Endothelial cell (in vitro differentiated cells): Measurements from ENCODE around the gene SMURF1. TPM values are rescaled to one million over a fixed set of nuclear protein-coding genes. Genes with fewer than 3 reads are reported as not detected.
"Not testable (repeated sequence)": the region's sequence is repeated elsewhere in the genome, so short reads cannot be mapped to it uniquely, and the experiment has no call there.

Experiments
- DNase-seq: peaks from one replicate; pipeline ENCODE4 v3.0.0; 2021; ENCODE audit warnings: low spot score
- H3K27ac Mint-ChIP-seq: one replicate; pipeline ENCODE4 v1.8.0; 2021; ENCODE audit warnings: mixed read lengths, inconsistent platforms; ENCODE audit not compliant: unreplicated experiment
- H3K27me3 Mint-ChIP-seq: one replicate; pipeline ENCODE4 v1.8.0; 2021; ENCODE audit warnings: mild to moderate bottlenecking, moderate library complexity, mixed read lengths, inconsistent platforms; ENCODE audit not compliant: unreplicated experiment
- H3K36me3 Mint-ChIP-seq: one replicate; pipeline ENCODE4 v1.8.0; 2021; ENCODE audit warnings: mild to moderate bottlenecking, low read depth, mixed read lengths, inconsistent platforms; ENCODE audit not compliant: unreplicated experiment
- H3K4me1 Mint-ChIP-seq: one replicate; pipeline ENCODE4 v1.8.0; 2021; ENCODE audit warnings: mild to moderate bottlenecking, mixed read lengths, inconsistent platforms; ENCODE audit not compliant: unreplicated experiment
- H3K4me3 Mint-ChIP-seq: one replicate; pipeline ENCODE4 v1.8.0; 2021; ENCODE audit warnings: mild to moderate bottlenecking, mixed read lengths, inconsistent platforms; ENCODE audit not compliant: unreplicated experiment
- H3K9me3 Mint-ChIP-seq: one replicate; pipeline ENCODE4 v1.8.0; 2021; ENCODE audit warnings: mixed read lengths, inconsistent platforms; ENCODE audit not compliant: unreplicated experiment
- total RNA-seq: library from RNA; stranded (reverse); fragmentation: NEBNext Ultra II Directional; extraction: Animal tissue kit (Norgen Biotek cat#: 25700); gene quantifications from one replicate; pipeline ENCODE4 v1.2.1, GENCODE V29; 2021; ENCODE audit not compliant: unreplicated experiment
- TF ChIP-seq, protein P1 (sequence below): fragments of 200-600 bp; sonication (generic); IDR thresholded peaks from one replicate; pipeline ENCODE4 v1.5.0; 2021; ENCODE audit warnings: antibody characterized with exemption; ENCODE audit not compliant: unreplicated experiment

SMURF1 gene
- total RNA-seq, 1 donor from 2014 or later: 32.5 TPM

DNA sequence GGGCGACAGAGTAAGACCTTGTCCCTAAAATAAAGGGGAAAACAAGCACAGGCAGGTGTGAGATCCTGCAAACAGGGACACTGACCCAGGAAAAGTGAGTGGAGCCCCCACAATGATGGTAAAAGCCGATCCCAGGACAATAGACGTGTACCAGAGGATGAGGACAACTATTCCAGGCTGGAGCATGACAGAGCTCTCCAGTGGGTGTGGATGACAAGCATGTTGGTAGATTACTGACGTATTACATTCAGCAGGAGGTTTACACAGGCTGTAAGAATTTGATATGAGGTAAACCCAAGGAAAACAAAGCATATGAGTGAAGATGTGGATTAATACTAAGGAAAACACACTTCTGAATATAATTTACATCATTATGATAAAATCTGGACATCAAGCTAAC is 27.8 kb upstream of the SMURF1 start:
- H3K27ac Mint-ChIP-seq: no peak overlapping the region

DNA sequence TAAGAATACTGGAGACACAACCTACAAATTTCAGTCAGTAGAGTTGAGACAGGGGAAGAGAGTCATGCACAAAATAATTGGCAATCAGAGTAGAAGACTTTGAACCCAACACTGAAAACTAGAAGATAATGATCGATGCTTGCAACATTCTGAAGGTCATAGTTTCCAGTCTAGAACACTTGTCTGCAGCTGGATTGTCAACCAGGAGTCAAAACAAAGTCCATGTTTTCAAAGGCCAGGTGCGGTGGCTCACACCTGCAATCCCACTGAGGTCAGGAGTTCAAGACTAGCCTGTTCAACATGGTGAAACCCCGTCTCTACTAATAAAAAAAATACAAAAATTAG is 26.8 kb upstream of the SMURF1 start:
- TF ChIP-seq, protein P1, sequence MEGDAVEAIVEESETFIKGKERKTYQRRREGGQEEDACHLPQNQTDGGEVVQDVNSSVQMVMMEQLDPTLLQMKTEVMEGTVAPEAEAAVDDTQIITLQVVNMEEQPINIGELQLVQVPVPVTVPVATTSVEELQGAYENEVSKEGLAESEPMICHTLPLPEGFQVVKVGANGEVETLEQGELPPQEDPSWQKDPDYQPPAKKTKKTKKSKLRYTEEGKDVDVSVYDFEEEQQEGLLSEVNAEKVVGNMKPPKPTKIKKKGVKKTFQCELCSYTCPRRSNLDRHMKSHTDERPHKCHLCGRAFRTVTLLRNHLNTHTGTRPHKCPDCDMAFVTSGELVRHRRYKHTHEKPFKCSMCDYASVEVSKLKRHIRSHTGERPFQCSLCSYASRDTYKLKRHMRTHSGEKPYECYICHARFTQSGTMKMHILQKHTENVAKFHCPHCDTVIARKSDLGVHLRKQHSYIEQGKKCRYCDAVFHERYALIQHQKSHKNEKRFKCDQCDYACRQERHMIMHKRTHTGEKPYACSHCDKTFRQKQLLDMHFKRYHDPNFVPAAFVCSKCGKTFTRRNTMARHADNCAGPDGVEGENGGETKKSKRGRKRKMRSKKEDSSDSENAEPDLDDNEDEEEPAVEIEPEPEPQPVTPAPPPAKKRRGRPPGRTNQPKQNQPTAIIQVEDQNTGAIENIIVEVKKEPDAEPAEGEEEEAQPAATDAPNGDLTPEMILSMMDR: no peak

More for the DNA sequence above, 27.8 kb upstream of the SMURF1 start:
- no peaks in the 10 kb centered on the region for H3K36me3 Mint-ChIP-seq
- H3K4me1 Mint-ChIP-seq: no peaks in the 10 kb centered on the region
- H3K9me3 Mint-ChIP-seq: no peaks in the 10 kb centered on the region
- H3K27me3 Mint-ChIP-seq: peaks cover 2% of the 10 kb centered on the region
- TF ChIP-seq, protein P1: no peak
- H3K4me3 Mint-ChIP-seq: no peak overlapping the region
- DNase-seq: no peak

DNA sequence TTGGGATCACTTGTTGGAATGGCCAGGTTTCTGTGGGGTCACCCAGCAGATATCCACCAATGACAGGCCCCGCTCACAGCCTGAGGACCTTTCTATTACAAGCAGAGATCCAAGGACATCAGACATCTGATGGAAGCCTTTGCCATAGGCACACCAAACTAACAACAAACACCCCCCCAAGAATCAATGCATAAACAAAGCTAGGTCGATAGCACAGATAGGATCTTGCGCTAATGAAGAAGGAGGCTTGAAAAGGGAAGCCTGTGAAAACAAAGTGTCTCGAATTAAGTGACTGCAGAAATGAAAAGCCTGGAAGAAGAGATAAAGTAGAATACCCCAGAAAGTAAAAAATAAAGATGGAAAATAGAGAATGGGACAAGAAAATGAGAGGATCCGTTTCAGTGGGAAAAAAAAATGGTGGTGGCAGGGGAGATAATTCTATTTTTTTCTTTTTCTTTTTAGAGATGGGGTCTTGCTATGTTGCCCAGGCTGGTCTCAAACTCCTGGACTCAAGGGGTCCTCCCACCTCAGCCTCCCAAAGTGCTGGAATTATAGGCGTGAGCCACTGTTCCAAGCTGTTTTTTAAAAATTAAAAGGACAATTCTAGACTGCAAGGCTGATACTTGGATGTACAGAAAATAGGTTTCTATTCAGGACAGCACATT is 26.3 kb upstream of the SMURF1 start:
- Mint-ChIP-seq H3K4me1 (no peaks in the 10 kb centered on the region), H3K27me3 (peaks cover 5% of the 10 kb centered on the region), H3K4me3 (no peak overlapping the region), H3K36me3 (no peaks in the 10 kb centered on the region), H3K27ac (no peak overlapping the region), H3K9me3 (no peaks in the 10 kb centered on the region)
- no peak for DNase-seq
- TF ChIP-seq, protein P1: no peak

More for the DNA sequence above, 26.8 kb upstream of the SMURF1 start:
- Mint-ChIP-seq H3K27me3 (peaks cover 5% of the 10 kb centered on the region), H3K9me3 (no peaks in the 10 kb centered on the region), H3K36me3 (no peaks in the 10 kb centered on the region), H3K4me3 (no peak overlapping the region), H3K27ac (no peak overlapping the region), H3K4me1 (no peaks in the 10 kb centered on the region)
- DNase-seq: no peak

DNA sequence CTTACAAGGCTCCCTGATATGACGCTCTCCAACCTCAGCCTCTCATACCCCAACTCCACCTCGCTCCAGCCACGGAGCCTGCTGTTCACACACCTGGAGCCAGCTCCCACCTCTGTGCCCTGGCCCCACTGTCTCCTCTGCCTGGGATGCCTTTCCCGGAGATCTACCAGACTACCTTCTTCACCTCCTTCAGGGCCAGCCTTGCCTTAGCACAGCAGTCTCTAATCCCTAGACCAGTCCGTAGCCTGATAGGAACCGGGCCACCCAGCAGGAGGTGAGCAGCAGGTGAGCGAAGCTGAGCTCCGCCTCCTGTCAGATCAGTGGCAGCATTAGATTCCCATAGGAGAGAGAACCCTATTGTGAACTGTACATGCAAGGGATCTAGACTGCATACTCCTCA is 23.2 kb upstream of the SMURF1 start:
- Mint-ChIP-seq H3K27ac (no peak overlapping the region), H3K27me3 (peaks cover 3% of the 10 kb centered on the region), H3K9me3 (no peaks in the 10 kb centered on the region), H3K4me3 (no peak overlapping the region), H3K36me3 (no peaks in the 10 kb centered on the region), H3K4me1 (no peaks in the 10 kb centered on the region)
- TF ChIP-seq, protein P1: no peak
- no peak for DNase-seq

DNA sequence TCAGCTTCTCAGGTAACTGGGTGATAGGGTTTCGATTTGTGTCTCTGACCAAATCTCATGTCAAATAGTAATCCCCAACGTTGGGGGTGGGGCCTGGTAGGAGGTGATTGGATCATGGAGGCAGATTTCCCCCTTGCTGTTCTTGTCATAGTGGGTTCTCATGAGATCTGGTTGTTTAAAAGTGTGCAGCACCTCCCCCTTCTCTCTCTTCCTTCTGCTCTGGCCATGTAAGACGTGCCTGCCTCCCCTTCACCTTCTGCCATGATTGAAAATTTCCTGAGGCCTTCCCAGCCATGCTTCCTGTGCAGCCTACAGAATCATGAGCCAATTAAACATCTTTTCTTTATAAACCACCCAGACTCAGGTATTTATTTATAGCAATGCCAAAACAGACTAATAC is 21.9 kb upstream of the SMURF1 start:
- H3K36me3 Mint-ChIP-seq: no peaks in the 10 kb centered on the region
- TF ChIP-seq, protein P1: no peak
- no peaks in the 10 kb centered on the region for H3K4me1 Mint-ChIP-seq
- peaks cover 3% of the 10 kb centered on the region for H3K27me3 Mint-ChIP-seq
- DNase-seq: no peak
- no peak overlapping the region for H3K4me3 Mint-ChIP-seq
- no peak overlapping the region for H3K27ac Mint-ChIP-seq
- no peaks in the 10 kb centered on the region for H3K9me3 Mint-ChIP-seq

DNA sequence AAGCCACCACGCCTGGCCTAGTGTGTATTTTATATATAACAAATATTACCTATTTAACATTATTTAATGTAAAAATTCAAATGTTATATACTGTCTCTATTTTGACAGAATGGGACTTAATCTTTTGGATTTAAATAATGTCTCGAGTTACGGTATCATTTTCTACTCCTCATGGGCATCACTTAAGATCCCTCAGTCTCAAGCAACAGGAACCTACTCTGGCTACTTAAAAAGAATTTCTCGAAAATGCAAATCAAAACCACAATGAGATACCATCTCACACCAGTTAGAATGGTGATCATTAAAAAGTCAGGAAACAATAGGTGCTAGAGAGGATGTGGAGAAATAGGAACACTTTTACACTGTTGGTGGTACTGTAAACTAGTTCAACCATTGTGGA is 19.8 kb upstream of the SMURF1 start:
- H3K4me3 Mint-ChIP-seq, DNase-seq, H3K27ac Mint-ChIP-seq, H3K36me3 Mint-ChIP-seq, H3K27me3 Mint-ChIP-seq, H3K4me1 Mint-ChIP-seq, H3K9me3 Mint-ChIP-seq: not testable (repeated sequence)
